A673 (cell line): ENCODE results near the gene NCAPD3. TPM values are rescaled to one million over a fixed set of nuclear protein-coding genes. Genes with fewer than 3 reads are reported as not detected.

Experiments
- BruUV-seq: library from RNA; stranded (reverse); fragments of 400-500 nt; replicated peaks from 2 replicates; lab custom pipeline; 2021; lab: Mats Ljungman, UMichigan
- CTCF ChIA-PET: fragments of 300-600 bp; sonication (Branson Sonifier 250); formaldehyde crosslinking; loops from one replicate; lab custom pipeline; 2022; ENCODE audit warnings: antibody characterized with exemption; lab: Charles Lee
- POLR2A ChIA-PET: fragments of 300-600 bp; sonication (Branson Sonifier 250); formaldehyde crosslinking; loops from one replicate; lab custom pipeline; 2022; ENCODE audit warnings: antibody characterized with exemption; ENCODE audit not compliant: low non-redundant PET; lab: Charles Lee
- DNase-seq: peaks from one replicate; pipeline ENCODE4 v3.0.0-alpha.2; 2015; ENCODE audit warnings: low spot score
- H3K27ac ChIP-seq: fragments of 200-600 bp; sonication (generic); 2 replicates; pipeline ENCODE4 v1.5.1; 2016; ENCODE audit warnings: mixed run types, low read depth, mild to moderate bottlenecking, mixed read lengths, antibody characterized with exemption, low read length; ENCODE audit not compliant: poor library complexity, severe bottlenecking
- H3K27me3 ChIP-seq: fragments of 200-600 bp; sonication (generic); replicated peaks from 2 replicates; pipeline ENCODE4 v1.6.1; 2017; ENCODE audit warnings: mixed run types, low read depth, mild to moderate bottlenecking, mixed read lengths, antibody characterized with exemption, low read length; ENCODE audit not compliant: insufficient read depth, poor library complexity
- H3K36me3 ChIP-seq: fragments of 200-600 bp; sonication (generic); 2 replicates; pipeline ENCODE4 v1.6.1; 2016; ENCODE audit warnings: mixed run types, mild to moderate bottlenecking, mixed read lengths, antibody characterized with exemption, low read length; ENCODE audit not compliant: insufficient read depth, poor library complexity, severe bottlenecking
- H3K4me1 ChIP-seq: fragments of 200-600 bp; sonication (generic); 2 replicates; pipeline ENCODE4 v1.6.1; 2017; ENCODE audit warnings: mixed run types, mild to moderate bottlenecking, mixed read lengths, antibody characterized with exemption, low read length; ENCODE audit not compliant: insufficient read depth, poor library complexity, severe bottlenecking
- H3K4me3 ChIP-seq: fragments of 200-600 bp; sonication (generic); 2 replicates; pipeline ENCODE4 v1.5.1; 2016; ENCODE audit warnings: low read depth, mixed run types, mild to moderate bottlenecking, mixed read lengths, low read length; ENCODE audit not compliant: poor library complexity, severe bottlenecking
- H3K9me3 ChIP-seq: fragments of 200-600 bp; sonication (generic); 2 replicates; pipeline ENCODE4 v1.6.1; 2016; ENCODE audit warnings: mixed run types, low read depth, mild to moderate bottlenecking, mixed read lengths, antibody characterized with exemption, low read length; ENCODE audit not compliant: poor library complexity, severe bottlenecking
- CTCF ChIP-seq: fragments of 300-800, 200-600 bp; sonication (generic); conservative IDR thresholded peaks from 2 replicates; pipeline ENCODE4 v1.5.1; 2017; ENCODE audit warnings: low read depth, mild to moderate bottlenecking, antibody characterized with exemption, low read length, moderate library complexity, mixed read lengths
- EZH2 ChIP-seq: fragments of 200-600 bp; sonication (generic); IDR thresholded peaks from 2 replicates; pipeline ENCODE4 v1.6.1; 2017; ENCODE audit warnings: borderline replicate concordance, low read depth, mild to moderate bottlenecking, mixed read lengths, antibody characterized with exemption, low read length; ENCODE audit not compliant: poor library complexity, severe bottlenecking
- intact Hi-C: fragments of 100-400 bp; cut with micrococcal nuclease; formaldehyde crosslinking; loops from one replicate; pipeline ENCODE4 v1.10.0; 2022; ENCODE audit not compliant: unreplicated experiment
- total RNA-seq: library from RNA; stranded (reverse); gene quantifications from 2 replicates; pipeline ENCODE4 v1.2.3, GENCODE V29; 2021

The NCAPD3 gene
- total RNA-seq, 1 experiment from 2014 or later, result 127 TPM

- DNase-seq, result no peak
- intact Hi-C loops, result no loop called here
- TF ChIP-seq CTCF (no peak), EZH2 (no peak)
- POLR2A ChIA-PET, result no interaction called here
- Histone ChIP-seq H3K36me3 (peaks cover 48% of the 10 kb centered on the region), H3K4me1 (no peaks in the 10 kb centered on the region), H3K9me3 (no peaks in the 10 kb centered on the region), H3K4me3 (no peak overlapping the region), H3K27me3 (no peaks in the 10 kb centered on the region), H3K27ac (no peak overlapping the region)
- CTCF ChIA-PET, result no interaction called here
- no TSS peak for BruUV-seq
Measured at GRCh38 chr11:134170919-134171281, 52.9 kb downstream of the NCAPD3 start.

- no TSS peak for BruUV-seq
- H3K4me3 ChIP-seq, result no peak overlapping the region
- no peak for DNase-seq
- peaks cover 44% of the 10 kb centered on the region for H3K36me3 ChIP-seq
- no peaks in the 10 kb centered on the region for H3K27me3 ChIP-seq
- no peak overlapping the region for H3K27ac ChIP-seq
- intact Hi-C loops, result no loop called here
- CTCF ChIA-PET, result no interaction called here
- no peak for TF ChIP-seq CTCF
- no peak for TF ChIP-seq EZH2
- no peaks in the 10 kb centered on the region for H3K4me1 ChIP-seq
- no peaks in the 10 kb centered on the region for H3K9me3 ChIP-seq
- POLR2A ChIA-PET, result no interaction called here
Measured at GRCh38 chr11:134170177-134170918, 53.4 kb downstream of the NCAPD3 start.

GRCh38 chr11:134164490-134165370 lies 59.0 kb downstream of the NCAPD3 start:
- TF ChIP-seq EZH2 (no peak), CTCF (no peak)
- no peak for DNase-seq
- peaks cover 68% of the 10 kb centered on the region for H3K36me3 ChIP-seq

More at GRCh38 chr11:134164490-134165370, 59.0 kb downstream of the NCAPD3 start:
- Histone ChIP-seq H3K9me3 (no peaks in the 10 kb centered on the region), H3K4me1 (no peaks in the 10 kb centered on the region), H3K27ac (no peak overlapping the region), H3K4me3 (no peak overlapping the region), H3K27me3 (no peaks in the 10 kb centered on the region)
- no TSS peak for BruUV-seq
- ChIA-PET POLR2A (no interaction called here), CTCF (no interaction called here)
- intact Hi-C loops, result no loop called here
